ENCODE measurements around the gene CDC37L1.

GRCh38 chr9:4748612-4749011 lies 69.2 kb downstream of the CDC37L1 start:
- TF ChIP-seq CTCF (IDR thresholded peaks at IDR 0.05) (no peak), POLR2A (IDR thresholded peaks at IDR 0.05) (no peak), POLR2AphosphoS5 (IDR thresholded peaks at IDR 0.05) (no peak)

Measured in transverse colon (tissue), 4 donors.